HG02943 (cell line): ENCODE data around the gene PCP2.

Experiments used
- ATAC-seq: cut with Tn5 transposase; IDR thresholded peaks from one replicate; pipeline ENCODE4 v1.9.1; 2021; ENCODE audit warnings: mild to moderate bottlenecking, low read depth, moderate library complexity; ENCODE audit not compliant: unreplicated experiment

Gene PCP2

GRCh38 chr19:7640803-7641202 lies 7.3 kb upstream of the PCP2 start:
- ATAC-seq: no peak

GRCh38 chr19:7639863-7640348 lies 6.4 kb upstream of the PCP2 start:
- no peak for ATAC-seq

GRCh38 chr19:7638802-7639465 lies 5.4 kb upstream of the PCP2 start:
- no peak for ATAC-seq

GRCh38 chr19:7637374-7638256 lies 4.1 kb upstream of the PCP2 start:
- ATAC-seq: no peak

GRCh38 chr19:7636691-7637373 lies 3.3 kb upstream of the PCP2 start, which contains the start of gene STXBP2:
TSS of gene STXBP2 (plus strand) at chr19:7637110. CDS start at chr19:7637150, 40 bp downstream.
- no peak for ATAC-seq

- no peak for ATAC-seq
These were observed 2.8 kb upstream of the PCP2 start for GRCh38 chr19:7636317-7636690.

GRCh38 chr19:7635670-7636069 lies 2.2 kb upstream of the PCP2 start:
- no peak for ATAC-seq

- no peak for ATAC-seq
These were observed 947 bp downstream of the PCP2 start for GRCh38 chr19:7632340-7633203.

- no peak for ATAC-seq
These were observed 1.9 kb downstream of the PCP2 start for GRCh38 chr19:7631577-7631976.

- peak; percentile 91 for ATAC-seq
These were observed 4.0 kb downstream of the PCP2 start, which contains the start of the genes PET100 and XAB2 for GRCh38 chr19:7629347-7630054. TSS of gene PET100 (plus strand) at chr19:7629793. CDS start at chr19:7629834, 41 bp downstream. TSS of gene XAB2 (minus strand) at chr19:7629545. CDS start at chr19:7629527, 18 bp downstream.

GRCh38 chr19:7628589-7629311 lies 4.8 kb downstream of the PCP2 start:
- no peak for ATAC-seq

GRCh38 chr19:7627166-7627565 lies 6.4 kb downstream of the PCP2 start:
- no peak for ATAC-seq

GRCh38 chr19:7625763-7626372 lies 7.7 kb downstream of the PCP2 start:
- no peak for ATAC-seq

GRCh38 chr19:7624810-7625209 lies 8.7 kb downstream of the PCP2 start:
- ATAC-seq: no peak

- no peak for ATAC-seq
These were observed 9.6 kb downstream of the PCP2 start for GRCh38 chr19:7623725-7624603.

- no peak for ATAC-seq
These were observed 10.4 kb downstream of the PCP2 start for GRCh38 chr19:7622933-7623685.
